HepG2 (cell line): ENCODE data around the gene RNASE13. TPM values are rescaled to one million over a fixed set of nuclear protein-coding genes. Genes with fewer than 3 reads are reported as not detected.

Source experiments
- AFF4 ChIP-seq: sonication (generic); formaldehyde crosslinking; IDR thresholded peaks from 2 replicates; pipeline ENCODE4 v1.4.0; 2020; ENCODE audit warnings: missing genetic modification reagents
- BATF2 ChIP-seq: sonication (generic); formaldehyde crosslinking; IDR thresholded peaks from 2 replicates; pipeline ENCODE4 v1.8.0; 2022; ENCODE audit warnings: mild to moderate bottlenecking, missing genetic modification reagents, moderate library complexity
- CAMTA2 ChIP-seq: sonication (generic); formaldehyde crosslinking; IDR thresholded peaks from 2 replicates; pipeline ENCODE4 v1.4.0; 2020; ENCODE audit warnings: mild to moderate bottlenecking, missing genetic modification reagents, borderline replicate concordance
- JUNB ChIP-seq: sonication (generic); formaldehyde crosslinking; IDR thresholded peaks from 2 replicates; pipeline ENCODE4 v1.8.0; 2022; ENCODE audit warnings: missing genetic modification reagents, mild to moderate bottlenecking, borderline replicate concordance
- KDM2A ChIP-seq: sonication (generic); formaldehyde crosslinking; IDR thresholded peaks from 2 replicates; pipeline ENCODE4 v1.4.0; 2020; ENCODE audit warnings: low read depth, missing genetic modification reagents, borderline replicate concordance
- KMT2B ChIP-seq: IDR thresholded peaks from 2 replicates; pipeline ENCODE4 v1.6.1; 2016; ENCODE audit warnings: missing genetic modification reagents, missing compliant biosample characterization
- MAFG ChIP-seq: sonication (generic); formaldehyde crosslinking; IDR thresholded peaks from 2 replicates; pipeline ENCODE4 v1.5.1; 2020; ENCODE audit warnings: mild to moderate bottlenecking, missing genetic modification reagents
- MIER2 ChIP-seq: IDR thresholded peaks from 2 replicates; pipeline ENCODE4 v1.6.1; 2016; ENCODE audit warnings: missing biosample characterization, missing genetic modification reagents
- SIN3A ChIP-seq: IDR thresholded peaks from 2 replicates; pipeline ENCODE4 v1.6.1; 2011; ENCODE audit warnings: low read depth, mild to moderate bottlenecking, control low read depth, low read length, borderline replicate concordance
- TFAP4 ChIP-seq: sonication (generic); IDR thresholded peaks from 2 replicates; pipeline ENCODE4 v1.6.1; 2016; ENCODE audit warnings: low read depth, borderline replicate concordance
- ZNF124 ChIP-seq: sonication (generic); formaldehyde crosslinking; IDR thresholded peaks from 2 replicates; pipeline ENCODE4 v1.4.0; 2020; ENCODE audit warnings: missing genetic modification reagents
- ZNF138 ChIP-seq: sonication (generic); formaldehyde crosslinking; IDR thresholded peaks from 2 replicates; pipeline ENCODE4 v1.5.0; 2020; ENCODE audit warnings: mild to moderate bottlenecking, low read depth, missing genetic modification reagents
- ZNF335 ChIP-seq: sonication (generic); formaldehyde crosslinking; IDR thresholded peaks from 2 replicates; pipeline ENCODE4 v1.4.0; 2020; ENCODE audit warnings: missing genetic modification reagents
- ZNF619 ChIP-seq: sonication (generic); formaldehyde crosslinking; IDR thresholded peaks from 2 replicates; pipeline ENCODE4 v1.4.0; 2020; ENCODE audit warnings: mild to moderate bottlenecking, missing genetic modification reagents
- ZNF879 ChIP-seq: sonication (generic); formaldehyde crosslinking; IDR thresholded peaks from 2 replicates; pipeline ENCODE4 v1.8.1; 2023; ENCODE audit warnings: missing genetic modification reagents
- ZSCAN30 ChIP-seq: sonication (generic); formaldehyde crosslinking; IDR thresholded peaks from 2 replicates; pipeline ENCODE4 v1.5.0; 2020; ENCODE audit warnings: mild to moderate bottlenecking, missing genetic modification reagents
- polyA plus RNA-seq, 8 experiments: library from polyadenylated mRNA; depleted of rRNA in 3 of 8; stranded (reverse) in 7 of 8; unstranded in 1 of 8; fragments of >200 nt; fragmentation: Illumina TruSeq in 4 of 8; extraction: Trizol in 4 of 8; gene quantifications; 2 replicates each; pipeline versions ENCODE4 v1.2.1 to v1.2.3, GENCODE V29; 2011 to 2016; ENCODE audit warnings: low read depth in 4 of 8, missing spikeins in 1 of 8, mixed read lengths in 1 of 8; ENCODE audit not compliant: insufficient read depth in 1 of 8
- total RNA-seq, 5 experiments: library from RNA; depleted of rRNA; stranded (reverse); fragments of >200 nt; fragmentation: Illumina TruSeq; extraction: Trizol; gene quantifications; 2 replicates each; pipeline ENCODE4 v1.2.3, GENCODE V29; 2016; ENCODE audit warnings: low read depth in 1 of 5
- TF ChIP-seq, protein P1 (sequence below): sonication (generic); formaldehyde crosslinking; IDR thresholded peaks from 2 replicates; pipeline ENCODE4 v1.8.0; 2022; ENCODE audit warnings: missing genetic modification reagents, mild to moderate bottlenecking, borderline replicate concordance
- TF ChIP-seq, protein P2 (sequence below): sonication (generic); formaldehyde crosslinking; IDR thresholded peaks from 2 replicates; pipeline ENCODE4 v1.5.1; 2020; ENCODE audit warnings: mild to moderate bottlenecking, missing genetic modification reagents, borderline replicate concordance
- TF ChIP-seq, protein P3 (sequence below): sonication (generic); formaldehyde crosslinking; IDR thresholded peaks from 2 replicates; pipeline ENCODE4 v1.8.0; 2022; ENCODE audit warnings: missing genetic modification reagents, mild to moderate bottlenecking, moderate library complexity, borderline replicate concordance

The RNASE13 gene
- total and polyA plus RNA-seq, 2 of the 13 experiments (the other 11 are each of a cell fraction or from before 2014, with no cell fraction given): 1.0 TPM; not detected in 1

GRCh38 chr14:21070610-21071224, 36.1 kb upstream of the RNASE13 start (continued):
- no peak; the same call in 1 of the 2 replicates for TF ChIP-seq BATF2 (CRISPR knock-in tag)
- TF ChIP-seq, protein P1, sequence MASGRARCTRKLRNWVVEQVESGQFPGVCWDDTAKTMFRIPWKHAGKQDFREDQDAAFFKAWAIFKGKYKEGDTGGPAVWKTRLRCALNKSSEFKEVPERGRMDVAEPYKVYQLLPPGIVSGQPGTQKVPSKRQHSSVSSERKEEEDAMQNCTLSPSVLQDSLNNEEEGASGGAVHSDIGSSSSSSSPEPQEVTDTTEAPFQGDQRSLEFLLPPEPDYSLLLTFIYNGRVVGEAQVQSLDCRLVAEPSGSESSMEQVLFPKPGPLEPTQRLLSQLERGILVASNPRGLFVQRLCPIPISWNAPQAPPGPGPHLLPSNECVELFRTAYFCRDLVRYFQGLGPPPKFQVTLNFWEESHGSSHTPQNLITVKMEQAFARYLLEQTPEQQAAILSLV (CRISPR knock-in tag): no peak; the same call in 1 of the 2 replicates
- no peak for TF ChIP-seq ZNF124 (CRISPR knock-in tag)
- TF ChIP-seq SIN3A: no peak
- TF ChIP-seq KMT2B: peak; percentile 23
- TF ChIP-seq ZNF619 (CRISPR knock-in tag): no peak; the same call in 1 of the 2 replicates
- no peak for TF ChIP-seq JUNB (CRISPR knock-in tag)
- TF ChIP-seq TFAP4: no peak
- 0 out of 2 replicates have a peak, but pooled peaks have one; percentile 13 for TF ChIP-seq MAFG (CRISPR knock-in tag)
- no peak for TF ChIP-seq ZSCAN30 (CRISPR knock-in tag)
- no peak for TF ChIP-seq ZNF138 (CRISPR knock-in tag)
- TF ChIP-seq KDM2A (CRISPR knock-in tag): 0 out of 2 replicates have a peak, but pooled peaks have one; percentile 13
- TF ChIP-seq, protein P2, sequence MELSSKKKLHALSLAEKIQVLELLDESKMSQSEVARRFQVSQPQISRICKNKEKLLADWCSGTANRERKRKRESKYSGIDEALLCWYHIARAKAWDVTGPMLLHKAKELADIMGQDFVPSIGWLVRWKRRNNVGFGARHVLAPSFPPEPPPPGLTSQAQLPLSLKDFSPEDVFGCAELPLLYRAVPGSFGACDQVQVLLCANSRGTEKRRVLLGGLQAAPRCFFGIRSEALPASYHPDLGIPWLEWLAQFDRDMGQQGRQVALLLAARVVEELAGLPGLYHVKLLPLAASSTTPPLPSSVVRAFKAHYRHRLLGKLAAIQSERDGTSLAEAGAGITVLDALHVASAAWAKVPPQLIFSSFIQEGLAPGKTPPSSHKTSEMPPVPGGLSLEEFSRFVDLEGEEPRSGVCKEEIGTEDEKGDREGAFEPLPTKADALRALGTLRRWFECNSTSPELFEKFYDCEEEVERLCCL (CRISPR knock-in tag): no peak; the same call in 1 of the 2 replicates
- TF ChIP-seq ZNF879: no peak
- no peak for TF ChIP-seq MIER2
- TF ChIP-seq CAMTA2 (CRISPR knock-in tag): no peak
- TF ChIP-seq AFF4: 0 out of 2 replicates have a peak, but pooled peaks have one; percentile 12
- no peak for TF ChIP-seq ZNF335
- TF ChIP-seq, protein P3, sequence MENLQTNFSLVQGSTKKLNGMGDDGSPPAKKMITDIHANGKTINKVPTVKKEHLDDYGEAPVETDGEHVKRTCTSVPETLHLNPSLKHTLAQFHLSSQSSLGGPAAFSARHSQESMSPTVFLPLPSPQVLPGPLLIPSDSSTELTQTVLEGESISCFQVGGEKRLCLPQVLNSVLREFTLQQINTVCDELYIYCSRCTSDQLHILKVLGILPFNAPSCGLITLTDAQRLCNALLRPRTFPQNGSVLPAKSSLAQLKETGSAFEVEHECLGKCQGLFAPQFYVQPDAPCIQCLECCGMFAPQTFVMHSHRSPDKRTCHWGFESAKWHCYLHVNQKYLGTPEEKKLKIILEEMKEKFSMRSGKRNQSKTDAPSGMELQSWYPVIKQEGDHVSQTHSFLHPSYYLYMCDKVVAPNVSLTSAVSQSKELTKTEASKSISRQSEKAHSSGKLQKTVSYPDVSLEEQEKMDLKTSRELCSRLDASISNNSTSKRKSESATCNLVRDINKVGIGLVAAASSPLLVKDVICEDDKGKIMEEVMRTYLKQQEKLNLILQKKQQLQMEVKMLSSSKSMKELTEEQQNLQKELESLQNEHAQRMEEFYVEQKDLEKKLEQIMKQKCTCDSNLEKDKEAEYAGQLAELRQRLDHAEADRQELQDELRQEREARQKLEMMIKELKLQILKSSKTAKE (CRISPR knock-in tag): peak; percentile 18
